Subcutaneous adipose tissue (tissue), 4 donors: Measurements from ENCODE around the gene NXNL1. TPM values are rescaled to one million over a fixed set of nuclear protein-coding genes. Genes with fewer than 3 reads are reported as not detected.

Source experiments
- total RNA-seq, 4 donors: library from RNA; depleted of rRNA; stranded (reverse); fragments of >200 nt; gene quantifications; one replicate each; pipeline ENCODE4 v1.1.0, GENCODE V29; 2016
- TF ChIP-seq, protein P1 (sequence below): fragments of 450-650 bp; IDR thresholded peaks from one replicate; pipeline ENCODE4 v1.5.1; 2016; ENCODE audit warnings: low read depth, mild to moderate bottlenecking, control low read depth, antibody characterized with exemption, moderate library complexity

The NXNL1 gene
- total RNA-seq, 4 donors from 2014 or later = 1.3 to 2.1 TPM; not detected in 2

DNA sequence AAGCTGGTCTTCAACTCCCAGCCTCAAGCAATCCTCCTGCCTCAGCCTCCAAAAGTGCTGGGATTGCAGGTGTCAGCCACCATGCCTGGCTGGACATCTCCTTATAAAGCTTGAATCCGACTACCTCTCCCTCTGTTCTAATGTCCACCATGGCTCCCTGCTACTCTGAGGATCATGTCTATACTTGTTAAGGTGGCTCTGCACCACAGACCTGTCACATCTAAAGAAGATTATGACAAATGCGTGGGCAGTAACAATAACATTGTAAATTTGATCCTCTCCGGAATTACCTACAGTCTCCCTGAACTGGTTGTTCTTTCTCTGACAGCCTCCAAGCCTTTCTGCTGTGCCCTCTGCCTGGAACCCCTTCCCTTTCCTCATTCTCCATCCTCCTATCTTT is 1.8 kb downstream of the NXNL1 start:
- TF ChIP-seq, protein P1, sequence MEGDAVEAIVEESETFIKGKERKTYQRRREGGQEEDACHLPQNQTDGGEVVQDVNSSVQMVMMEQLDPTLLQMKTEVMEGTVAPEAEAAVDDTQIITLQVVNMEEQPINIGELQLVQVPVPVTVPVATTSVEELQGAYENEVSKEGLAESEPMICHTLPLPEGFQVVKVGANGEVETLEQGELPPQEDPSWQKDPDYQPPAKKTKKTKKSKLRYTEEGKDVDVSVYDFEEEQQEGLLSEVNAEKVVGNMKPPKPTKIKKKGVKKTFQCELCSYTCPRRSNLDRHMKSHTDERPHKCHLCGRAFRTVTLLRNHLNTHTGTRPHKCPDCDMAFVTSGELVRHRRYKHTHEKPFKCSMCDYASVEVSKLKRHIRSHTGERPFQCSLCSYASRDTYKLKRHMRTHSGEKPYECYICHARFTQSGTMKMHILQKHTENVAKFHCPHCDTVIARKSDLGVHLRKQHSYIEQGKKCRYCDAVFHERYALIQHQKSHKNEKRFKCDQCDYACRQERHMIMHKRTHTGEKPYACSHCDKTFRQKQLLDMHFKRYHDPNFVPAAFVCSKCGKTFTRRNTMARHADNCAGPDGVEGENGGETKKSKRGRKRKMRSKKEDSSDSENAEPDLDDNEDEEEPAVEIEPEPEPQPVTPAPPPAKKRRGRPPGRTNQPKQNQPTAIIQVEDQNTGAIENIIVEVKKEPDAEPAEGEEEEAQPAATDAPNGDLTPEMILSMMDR = no peak

DNA sequence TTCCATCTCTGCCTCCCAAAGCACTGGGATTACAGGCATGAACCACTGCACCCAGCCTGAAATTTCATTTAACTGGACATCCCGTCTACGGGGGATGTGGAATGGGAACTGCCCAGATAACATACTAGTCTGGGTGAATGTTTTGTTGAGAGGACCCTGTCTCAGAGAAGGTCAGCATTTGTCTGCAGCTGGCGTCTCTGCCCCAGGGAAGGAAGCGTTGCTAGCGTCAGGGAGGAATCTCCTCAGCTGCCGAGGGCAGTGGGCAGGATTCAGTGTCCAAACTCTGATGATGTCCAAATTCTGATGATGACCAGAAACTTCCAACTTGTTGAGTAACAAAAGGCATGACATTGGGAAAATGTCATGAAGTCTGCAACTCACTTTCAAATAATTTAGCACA is 3.1 kb downstream of the NXNL1 start:
- TF ChIP-seq, protein P1 = no peak

DNA sequence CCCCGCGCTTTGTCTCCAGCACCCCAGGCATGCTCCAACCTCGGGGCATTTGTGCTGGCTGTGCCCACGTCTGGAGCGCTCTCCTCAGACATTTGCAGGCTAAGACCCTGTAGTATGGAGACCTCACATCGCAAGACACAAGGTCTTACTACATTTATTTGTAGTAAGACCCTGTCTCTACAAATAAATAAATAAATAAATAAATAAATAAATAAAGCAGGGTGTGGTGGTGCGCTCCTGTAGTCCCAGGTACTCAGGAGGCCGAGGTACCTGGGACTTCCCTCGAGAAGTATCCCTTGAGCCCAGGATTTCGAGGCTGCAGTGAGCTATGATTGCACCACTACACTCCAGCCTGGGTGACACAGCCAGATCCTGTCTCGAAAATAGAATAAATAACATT is 4.6 kb downstream of the NXNL1 start:
- TF ChIP-seq, protein P1 = no peak

- TF ChIP-seq, protein P1 = no peak
Measured at GRCh38 chr19:17455308-17456123, 5.2 kb downstream of the NXNL1 start.

- TF ChIP-seq, protein P1 = no peak
Measured at GRCh38 chr19:17454576-17455071, 6.1 kb downstream of the NXNL1 start.

DNA sequence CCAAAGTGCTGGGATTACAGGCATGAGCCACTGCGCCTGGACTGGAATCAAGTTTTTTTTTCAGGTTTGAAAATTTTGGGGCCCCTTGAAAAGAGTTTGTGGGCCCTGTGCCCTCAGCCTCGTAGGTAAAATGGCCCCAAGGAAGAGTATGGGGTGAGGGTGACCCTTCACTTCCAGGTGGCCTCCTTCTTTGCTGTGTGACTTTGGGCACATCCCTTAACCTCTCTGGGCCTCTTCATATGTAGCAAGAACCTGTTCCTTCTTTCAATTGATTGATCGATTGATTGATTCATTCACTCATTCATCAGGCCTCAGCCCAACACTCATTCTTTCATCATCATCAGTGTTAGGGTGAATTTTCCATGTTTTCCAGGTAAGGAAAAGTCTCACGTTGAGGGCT is 8.9 kb downstream of the NXNL1 start:
- TF ChIP-seq, protein P1 = no peak

DNA sequence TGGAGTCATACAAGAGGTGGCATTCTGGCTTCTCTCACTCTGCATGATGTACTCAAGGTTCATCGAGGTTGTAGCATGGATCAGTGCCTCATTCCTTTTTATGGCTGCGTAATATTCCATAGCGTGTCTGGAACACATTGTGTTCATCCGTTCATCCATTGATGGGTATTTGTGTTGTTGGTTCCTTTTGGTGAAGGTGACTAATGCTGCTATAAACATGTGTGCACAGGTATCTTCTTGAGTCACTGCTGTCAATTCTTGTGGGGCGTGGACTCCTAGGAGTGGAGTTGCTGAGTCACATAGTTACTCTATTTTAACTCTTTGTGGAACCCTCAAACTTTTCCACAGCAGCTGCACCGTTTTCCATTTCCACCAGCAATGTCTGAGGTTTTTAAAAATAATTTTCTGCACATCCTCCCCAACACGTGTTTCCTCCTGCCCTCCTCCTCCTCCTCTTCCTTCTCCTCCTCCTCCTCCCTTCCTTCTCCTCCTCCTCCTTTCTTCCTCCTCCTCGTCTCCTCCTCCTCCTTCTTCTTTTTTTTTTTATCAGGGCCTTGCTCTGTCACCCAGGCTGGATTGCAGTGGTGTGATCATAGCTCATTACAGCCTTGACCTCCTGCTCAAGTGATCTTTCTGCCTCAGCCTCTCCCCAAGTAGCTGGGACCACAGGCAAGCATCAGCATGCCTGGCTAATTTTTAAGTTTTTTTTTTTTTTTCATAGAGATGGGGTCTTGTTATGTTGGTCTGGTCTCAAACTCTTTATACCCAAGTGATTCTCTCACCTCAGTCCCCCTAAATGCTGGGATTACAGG is 10.3 kb downstream of the NXNL1 start:
- TF ChIP-seq, protein P1 = no peak
